ENCODE data around the gene NOL9.

Gene NOL9

DNA sequence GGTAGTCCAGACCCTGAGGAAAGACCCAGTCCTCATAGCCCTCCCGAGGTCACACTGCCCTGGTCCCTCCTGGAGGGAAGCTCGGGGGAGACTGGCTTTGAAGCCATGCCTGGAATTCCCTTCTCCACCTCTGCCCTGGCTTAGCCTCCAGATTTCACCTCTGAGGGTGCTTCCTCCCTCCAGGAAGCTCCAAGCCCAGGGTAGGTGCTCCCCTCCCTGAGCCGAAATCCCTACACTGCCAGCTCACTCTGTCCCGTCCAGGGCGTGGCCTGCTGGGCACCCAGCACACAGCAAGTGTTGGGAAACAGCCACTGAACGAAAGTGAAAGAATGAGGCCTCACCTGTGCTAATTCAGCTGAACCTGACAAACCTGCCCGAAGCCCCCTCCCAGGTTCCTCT is 82.3 kb downstream of the NOL9 start:
- peaks cover 3% of the 10 kb centered on the region for H3K4me1 Mint-ChIP-seq
- peaks cover 15% of the 10 kb centered on the region for H3K36me3 Mint-ChIP-seq (ENCODE audit: low read depth)
- peaks cover 2% of the 10 kb centered on the region for H3K27me3 Mint-ChIP-seq (ENCODE audit: low read depth)
- TF ChIP-seq, protein P1, sequence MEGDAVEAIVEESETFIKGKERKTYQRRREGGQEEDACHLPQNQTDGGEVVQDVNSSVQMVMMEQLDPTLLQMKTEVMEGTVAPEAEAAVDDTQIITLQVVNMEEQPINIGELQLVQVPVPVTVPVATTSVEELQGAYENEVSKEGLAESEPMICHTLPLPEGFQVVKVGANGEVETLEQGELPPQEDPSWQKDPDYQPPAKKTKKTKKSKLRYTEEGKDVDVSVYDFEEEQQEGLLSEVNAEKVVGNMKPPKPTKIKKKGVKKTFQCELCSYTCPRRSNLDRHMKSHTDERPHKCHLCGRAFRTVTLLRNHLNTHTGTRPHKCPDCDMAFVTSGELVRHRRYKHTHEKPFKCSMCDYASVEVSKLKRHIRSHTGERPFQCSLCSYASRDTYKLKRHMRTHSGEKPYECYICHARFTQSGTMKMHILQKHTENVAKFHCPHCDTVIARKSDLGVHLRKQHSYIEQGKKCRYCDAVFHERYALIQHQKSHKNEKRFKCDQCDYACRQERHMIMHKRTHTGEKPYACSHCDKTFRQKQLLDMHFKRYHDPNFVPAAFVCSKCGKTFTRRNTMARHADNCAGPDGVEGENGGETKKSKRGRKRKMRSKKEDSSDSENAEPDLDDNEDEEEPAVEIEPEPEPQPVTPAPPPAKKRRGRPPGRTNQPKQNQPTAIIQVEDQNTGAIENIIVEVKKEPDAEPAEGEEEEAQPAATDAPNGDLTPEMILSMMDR (IDR thresholded peaks at IDR 0.05; ENCODE audit: unreplicated experiment in 3 of 3) = no peak
- H3K27ac Mint-ChIP-seq = no peak overlapping the region
- no peak overlapping the region for H3K4me3 Mint-ChIP-seq
- H3K9me3 Mint-ChIP-seq = no peaks in the 10 kb centered on the region

Data from nephron (organoid).